SK-N-SH treated with all-trans-retinoic acid at 6 μM for 48 hours (cell line): ENCODE results near the gene UFD1.
A peak's percentile ranks its signal among the peaks of the same experiment; 100 is the strongest.
"Not testable (repeated sequence)": the region's sequence is repeated elsewhere in the genome, so short reads cannot be mapped to it uniquely, and the experiment has no call there.

ENCODE experiments used
- ATAC-seq: fragments of 200-7000 bp; cut with Tn5 transposase; 3 replicates; pipeline ENCODE4 v1.9.1; 2020; ENCODE audit warnings: mild to moderate bottlenecking, moderate library complexity
- ARNTL ChIP-seq: fragments of 450-650 bp; formaldehyde crosslinking; IDR thresholded peaks from 2 replicates; pipeline ENCODE4 v1.5.0; 2020; ENCODE audit warnings: low read depth, mild to moderate bottlenecking, moderate library complexity, borderline replicate concordance
- BACH2 ChIP-seq: fragments of 250-450 bp; sonication (Bioruptor Pico); IDR thresholded peaks from 2 replicates; pipeline ENCODE4 v1.9.0; 2021; ENCODE audit warnings: mild to moderate bottlenecking, borderline replicate concordance
- CREB5 ChIP-seq: fragments of 250-450 bp; sonication (Bioruptor Pico); IDR thresholded peaks from 2 replicates; pipeline ENCODE4 v1.5.1; 2020; ENCODE audit warnings: low read depth, mild to moderate bottlenecking, moderate library complexity
- CSDC2 ChIP-seq: fragments of 250-450 bp; sonication (Bioruptor Pico); IDR thresholded peaks from 2 replicates; pipeline ENCODE4 v1.5.0; 2020; ENCODE audit warnings: mild to moderate bottlenecking, moderate library complexity
- CSRNP3 ChIP-seq: fragments of 250-450 bp; sonication (Bioruptor Pico); IDR thresholded peaks from 2 replicates; pipeline ENCODE4 v1.5.1; 2021; ENCODE audit warnings: mild to moderate bottlenecking, moderate library complexity
- ESRRG ChIP-seq: fragments of 250-450 bp; sonication (Bioruptor Pico); IDR thresholded peaks from 2 replicates; pipeline ENCODE4 v1.6.1; 2021; ENCODE audit warnings: mild to moderate bottlenecking
- GLIS3 ChIP-seq: fragments of 250-450 bp; sonication (Bioruptor Pico); IDR thresholded peaks from 2 replicates; pipeline ENCODE4 v1.5.0; 2020; ENCODE audit warnings: mild to moderate bottlenecking, moderate library complexity
- ISL1 ChIP-seq: fragments of 250-450 bp; sonication (Bioruptor Pico); IDR thresholded peaks from 2 replicates; pipeline ENCODE4 v2.1.2; 2022; ENCODE audit warnings: mild to moderate bottlenecking, moderate library complexity
- OSR1 ChIP-seq: fragments of 250-450 bp; sonication (Bioruptor Pico); IDR thresholded peaks from 2 replicates; pipeline ENCODE4 v1.8.0; 2022; ENCODE audit warnings: moderate library complexity, mild to moderate bottlenecking, inconsistent platforms
- PATZ1 ChIP-seq: fragments of 250-450 bp; sonication (Bioruptor Pico); IDR thresholded peaks from 2 replicates; pipeline ENCODE4 v1.8.0; 2020; ENCODE audit warnings: mild to moderate bottlenecking, moderate library complexity, borderline replicate concordance
- POU6F1 ChIP-seq: fragments of 250-450 bp; sonication (Bioruptor Pico); IDR thresholded peaks from 2 replicates; pipeline ENCODE4 v1.8.0; 2021; ENCODE audit warnings: low read depth, mild to moderate bottlenecking, moderate library complexity, borderline replicate concordance
- PPARA ChIP-seq: fragments of 250-450 bp; sonication (Bioruptor Pico); IDR thresholded peaks from 2 replicates; pipeline ENCODE4 v1.5.0; 2020; ENCODE audit warnings: mild to moderate bottlenecking, borderline replicate concordance
- SNAI2 ChIP-seq: fragments of 250-450 bp; sonication (Bioruptor Pico); IDR thresholded peaks from 2 replicates; pipeline ENCODE4 v1.5.0; 2020; ENCODE audit warnings: mild to moderate bottlenecking, moderate library complexity
- TOX ChIP-seq: fragments of 250-450 bp; sonication (Bioruptor Pico); IDR thresholded peaks from 2 replicates; pipeline ENCODE4 v1.8.0; 2021; ENCODE audit warnings: mild to moderate bottlenecking, moderate library complexity, borderline replicate concordance
- TSHZ2 ChIP-seq: fragments of 250-450 bp; sonication (Bioruptor Pico); IDR thresholded peaks from 2 replicates; pipeline ENCODE4 v1.5.0; 2020; ENCODE audit warnings: mild to moderate bottlenecking, moderate library complexity
- ZC3H10 ChIP-seq: fragments of 250-450 bp; sonication (Bioruptor Pico); IDR thresholded peaks from 2 replicates; pipeline ENCODE4 v1.5.1; 2021; ENCODE audit warnings: mild to moderate bottlenecking, moderate library complexity
- ZFP3 ChIP-seq: fragments of 250-450 bp; sonication (Bioruptor Pico); IDR thresholded peaks from 2 replicates; pipeline ENCODE4 v1.5.0; 2020; ENCODE audit warnings: mild to moderate bottlenecking, moderate library complexity
- ZFP30 ChIP-seq: fragments of 450-650 bp; formaldehyde crosslinking; IDR thresholded peaks from 2 replicates; pipeline ENCODE4 v1.5.0; 2022; ENCODE audit warnings: mild to moderate bottlenecking, moderate library complexity
- ZNF565 ChIP-seq: fragments of 450-650 bp; formaldehyde crosslinking; conservative IDR thresholded peaks from 2 replicates; pipeline ENCODE4 v1.5.0; 2020; ENCODE audit warnings: low read depth, mild to moderate bottlenecking, moderate library complexity
- ZNF70 ChIP-seq: fragments of 450-650 bp; formaldehyde crosslinking; IDR thresholded peaks from 2 replicates; pipeline ENCODE4 v1.5.0; 2020; ENCODE audit warnings: mild to moderate bottlenecking, moderate library complexity
- ZNF8 ChIP-seq: fragments of 450-650 bp; formaldehyde crosslinking; IDR thresholded peaks from 2 replicates; pipeline ENCODE4 v1.5.0; 2020; ENCODE audit warnings: mild to moderate bottlenecking, moderate library complexity

UFD1 gene

GRCh38 chr22:19447330-19448075, 31.5 kb downstream of the UFD1 start, which contains the start of gene C22orf39 (continued):
- TF ChIP-seq TSHZ2 (CRISPR knock-in tag) = no peak
- TF ChIP-seq CSDC2 (CRISPR knock-in tag) = no peak
- no peak for TF ChIP-seq BACH2 (CRISPR knock-in tag)
- no peak for TF ChIP-seq ARNTL (CRISPR knock-in tag)
- no peak for TF ChIP-seq ZNF70 (CRISPR knock-in tag)
- TF ChIP-seq ZNF8 = no peak
- no peak for TF ChIP-seq ZC3H10
- TF ChIP-seq OSR1 (CRISPR knock-in tag) = no peak
- TF ChIP-seq ISL1 = no peak

GRCh38 chr22:19446603-19447329, 32.2 kb downstream of the UFD1 start:
- TF ChIP-seq ZFP3 (CRISPR knock-in tag) (no peak), ZNF565 (CRISPR knock-in tag) (no peak), ARNTL (CRISPR knock-in tag) (no peak), ESRRG (CRISPR knock-in tag) (no peak), ZNF70 (CRISPR knock-in tag) (no peak)

GRCh38 chr22:19445279-19445982, 33.6 kb downstream of the UFD1 start:
- ATAC-seq = not testable (repeated sequence)

More at GRCh38 chr22:19446603-19447329, 32.2 kb downstream of the UFD1 start:
- ATAC-seq = peak; percentile 21

GRCh38 chr22:19443544-19444211, 35.3 kb downstream of the UFD1 start:
- no peak for TF ChIP-seq TOX (CRISPR knock-in tag)
- TF ChIP-seq POU6F1 (CRISPR knock-in tag) = no peak
- no peak for TF ChIP-seq ESRRG (CRISPR knock-in tag)
- TF ChIP-seq TSHZ2 (CRISPR knock-in tag) = no peak
- TF ChIP-seq ZC3H10 = no peak
- no peak for TF ChIP-seq CSRNP3 (CRISPR knock-in tag)
- no peak for TF ChIP-seq PPARA (CRISPR knock-in tag)
- TF ChIP-seq ZNF70 (CRISPR knock-in tag) = no peak
- no peak for TF ChIP-seq ZFP30 (CRISPR knock-in tag)
- no peak for TF ChIP-seq GLIS3 (CRISPR knock-in tag)
- no peak for TF ChIP-seq CREB5 (CRISPR knock-in tag)
- TF ChIP-seq ZFP3 (CRISPR knock-in tag) = no peak
- no peak for TF ChIP-seq PATZ1 (CRISPR knock-in tag)
- TF ChIP-seq OSR1 (CRISPR knock-in tag) = no peak
- TF ChIP-seq SNAI2 (CRISPR knock-in tag) = no peak
- TF ChIP-seq, all 23 proteins: peak for 0
- ATAC-seq = no peak
